ENCODE data around the gene TTC21B.

TTC21B gene

GRCh38 chr2:165857876-165858275, 95.7 kb downstream of the TTC21B start:
- Histone ChIP-seq H3K4me3 (ENCODE audit: low read depth, low read length) (no peak overlapping the region), H3K27me3 (ENCODE audit: insufficient read depth, low read depth, severe bottlenecking) (no peaks in the 10 kb centered on the region), H3K36me3 (no peaks in the 10 kb centered on the region), H3K9me3 (ENCODE audit: severe bottlenecking) (no peaks in the 10 kb centered on the region), H3K27ac (no peak overlapping the region)
- no peak for DNase-seq
- no peak for TF ChIP-seq CTCF (IDR thresholded peaks at IDR 0.05; ENCODE audit: low read depth, low read length)

- no peak for DNase-seq
- Histone ChIP-seq H3K36me3 (no peaks in the 10 kb centered on the region), H3K4me3 (ENCODE audit: low read depth, low read length) (no peak overlapping the region), H3K27ac (no peak overlapping the region), H3K9me3 (ENCODE audit: severe bottlenecking) (no peaks in the 10 kb centered on the region), H3K27me3 (ENCODE audit: insufficient read depth, low read depth, severe bottlenecking) (no peaks in the 10 kb centered on the region)
- no peak for TF ChIP-seq CTCF (IDR thresholded peaks at IDR 0.05; ENCODE audit: low read depth, low read length)
These were observed 101.2 kb downstream of the TTC21B start for GRCh38 chr2:165852394-165852793.

- no peak overlapping the region for H3K4me3 ChIP-seq (ENCODE audit: low read depth, low read length)
- H3K27ac ChIP-seq: no peak overlapping the region
- TF ChIP-seq CTCF (IDR thresholded peaks at IDR 0.05; ENCODE audit: low read depth, low read length): no peak
- no peaks in the 10 kb centered on the region for H3K9me3 ChIP-seq (ENCODE audit: severe bottlenecking)
- DNase-seq: no peak
- H3K27me3 ChIP-seq (ENCODE audit: insufficient read depth, low read depth, severe bottlenecking): no peaks in the 10 kb centered on the region
- no peaks in the 10 kb centered on the region for H3K36me3 ChIP-seq
These were observed 106.6 kb downstream of the TTC21B start for GRCh38 chr2:165847001-165847400.

- Histone ChIP-seq H3K4me3 (ENCODE audit: low read depth, low read length) (no peak overlapping the region), H3K27ac (no peak overlapping the region), H3K27me3 (ENCODE audit: insufficient read depth, low read depth, severe bottlenecking) (no peaks in the 10 kb centered on the region), H3K36me3 (no peaks in the 10 kb centered on the region), H3K9me3 (ENCODE audit: severe bottlenecking) (no peaks in the 10 kb centered on the region)
- TF ChIP-seq CTCF (IDR thresholded peaks at IDR 0.05; ENCODE audit: low read depth, low read length): no peak
- DNase-seq: no peak
These were observed 107.5 kb downstream of the TTC21B start for GRCh38 chr2:165846056-165846455.

- Histone ChIP-seq H3K36me3 (no peaks in the 10 kb centered on the region), H3K27me3 (ENCODE audit: insufficient read depth, low read depth, severe bottlenecking) (no peaks in the 10 kb centered on the region), H3K4me3 (ENCODE audit: low read depth, low read length) (no peak overlapping the region), H3K27ac (no peak overlapping the region), H3K9me3 (ENCODE audit: severe bottlenecking) (no peaks in the 10 kb centered on the region)
- no peak for TF ChIP-seq CTCF (IDR thresholded peaks at IDR 0.05; ENCODE audit: low read depth, low read length)
- no peak for DNase-seq
These were observed 109.4 kb downstream of the TTC21B start for GRCh38 chr2:165844216-165844615.

GRCh38 chr2:165843351-165843750, 110.2 kb downstream of the TTC21B start:
- Histone ChIP-seq H3K36me3 (no peaks in the 10 kb centered on the region), H3K27ac (no peak overlapping the region), H3K9me3 (ENCODE audit: severe bottlenecking) (no peaks in the 10 kb centered on the region), H3K27me3 (ENCODE audit: insufficient read depth, low read depth, severe bottlenecking) (no peaks in the 10 kb centered on the region), H3K4me3 (ENCODE audit: low read depth, low read length) (no peak overlapping the region)
- no peak for DNase-seq
- TF ChIP-seq CTCF (IDR thresholded peaks at IDR 0.05; ENCODE audit: low read depth, low read length): no peak
